ENCODE data around the gene PDCD7. TPM values are rescaled to one million over a fixed set of nuclear protein-coding genes. Genes with fewer than 3 reads are reported as not detected.

Gene PDCD7
- total RNA-seq, 4 donors from 2014 or later: 27.9 to 57.5 (median 37.8) TPM

GRCh38 chr15:65089206-65089824 lies 44.3 kb downstream of the PDCD7 start:
- Histone ChIP-seq H3K4me3 (no peak overlapping the region), H3K9me3 (no peaks in the 10 kb centered on the region), H3K4me1 (peaks cover 0 to 65% (median 14%) of the 10 kb centered on the region in 4 donors), H3K27me3 (no peaks in the 10 kb centered on the region), H3K27ac (peak overlapping the region in 3 of 4 donors; percentile 65 to 77 (median 73)), H3K36me3 (peaks cover 0 to 10% (median 0%) of the 10 kb centered on the region in 3 donors)
- peak in 1 of 2 donors; percentile 25 for TF ChIP-seq EP300 (IDR thresholded peaks at IDR 0.05)
- no peak for TF ChIP-seq CTCF (IDR thresholded peaks at IDR 0.05)
- no peak for DNase-seq (ENCODE audit: low spot score in 2 of 2)
- WGBS, 2 donors: 61 to 70% methylated on average over 5 of the region's 5 CpGs

DNA sequence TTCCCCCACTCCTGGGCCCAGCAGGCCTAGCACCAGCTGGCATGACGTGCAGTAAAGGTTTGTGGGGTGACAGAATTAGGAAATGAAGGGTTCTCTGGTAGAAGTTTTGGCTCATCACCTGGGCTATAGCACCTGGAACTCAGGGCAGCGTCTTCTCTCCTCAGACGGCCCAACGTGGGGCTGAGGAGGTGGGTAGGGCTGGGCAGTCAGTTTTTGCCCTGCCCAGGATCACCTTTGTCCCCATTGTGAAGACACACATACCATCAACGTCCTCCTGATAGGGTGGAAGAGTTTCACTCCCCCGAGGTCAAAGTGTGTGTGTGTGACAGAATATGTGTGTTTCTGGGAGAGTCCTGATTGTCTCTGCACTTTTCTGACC lies 45.0 kb downstream of the PDCD7 start:
- WGBS, 2 donors: 72 to 74% methylated on average over 6 of the region's 6 CpGs
- no peaks in the 10 kb centered on the region for H3K9me3 ChIP-seq
- no peak overlapping the region for H3K4me3 ChIP-seq
- H3K4me1 ChIP-seq: peaks cover 0 to 60% (median 14%) of the 10 kb centered on the region in 4 donors
- no peak for TF ChIP-seq CTCF (IDR thresholded peaks at IDR 0.05)
- peak overlapping the region; percentile 54 to 77 (median 75) for H3K27ac ChIP-seq
- peaks cover 0 to 9% (median 0%) of the 10 kb centered on the region in 3 donors for H3K36me3 ChIP-seq
- DNase-seq (ENCODE audit: low spot score in 2 of 2): no peak
- no peaks in the 10 kb centered on the region for H3K27me3 ChIP-seq

- H3K4me1 ChIP-seq: peaks cover 0 to 66% (median 16%) of the 10 kb centered on the region in 4 donors
Observed at GRCh38 chr15:65087873-65088642, 45.5 kb downstream of the PDCD7 start.

GRCh38 chr15:65087411-65087810 lies 46.2 kb downstream of the PDCD7 start:
- Histone ChIP-seq H3K27me3 (no peaks in the 10 kb centered on the region), H3K27ac (peak overlapping the region in 3 of 4 donors; percentile 73 to 77 (median 77)), H3K9me3 (no peaks in the 10 kb centered on the region), H3K36me3 (no peaks in the 10 kb centered on the region), H3K4me3 (no peak overlapping the region), H3K4me1 (peaks cover 0 to 69% (median 22%) of the 10 kb centered on the region in 4 donors)
- WGBS, 2 donors: 80 to 85% methylated on average over 3 of the region's 3 CpGs
- DNase-seq (ENCODE audit: low spot score in 2 of 2): no peak
- TF ChIP-seq EP300 (IDR thresholded peaks at IDR 0.05) (no peak), POLR2A (IDR thresholded peaks at IDR 0.05) (no peak), CTCF (IDR thresholded peaks at IDR 0.05) (no peak)

More at GRCh38 chr15:65087873-65088642, 45.5 kb downstream of the PDCD7 start:
- TF ChIP-seq CTCF (IDR thresholded peaks at IDR 0.05) (no peak), POLR2A (IDR thresholded peaks at IDR 0.05) (no peak), EP300 (IDR thresholded peaks at IDR 0.05) (no peak)
- 64 to 71% methylated on average over 13 of the region's 13 CpGs for WGBS, 2 donors
- H3K4me3 ChIP-seq: no peak overlapping the region
- no peaks in the 10 kb centered on the region for H3K9me3 ChIP-seq
- peak; percentile 33 to 42 for DNase-seq (ENCODE audit: low spot score in 2 of 2)
- H3K27me3 ChIP-seq: no peaks in the 10 kb centered on the region
- H3K36me3 ChIP-seq: peaks cover 0 to 3% (median 0%) of the 10 kb centered on the region in 3 donors
- peak overlapping the region; percentile 54 to 77 (median 75) for H3K27ac ChIP-seq

GRCh38 chr15:65086680-65087111 lies 46.9 kb downstream of the PDCD7 start:
- no peaks in the 10 kb centered on the region for H3K36me3 ChIP-seq
- TF ChIP-seq EP300 (IDR thresholded peaks at IDR 0.05) (no peak), POLR2A (IDR thresholded peaks at IDR 0.05) (no peak), CTCF (IDR thresholded peaks at IDR 0.05) (no peak)
- no peak for DNase-seq (ENCODE audit: low spot score in 2 of 2)
- no peaks in the 10 kb centered on the region for H3K27me3 ChIP-seq
- H3K27ac ChIP-seq: peak overlapping the region in 3 of 4 donors; percentile 73 to 77 (median 77)
- no peaks in the 10 kb centered on the region for H3K9me3 ChIP-seq
- no peak overlapping the region for H3K4me3 ChIP-seq
- peaks cover 0 to 73% (median 29%) of the 10 kb centered on the region in 4 donors for H3K4me1 ChIP-seq
- WGBS, 2 donors: 69 to 77% methylated on average over 6 of the region's 6 CpGs
